ENCODE results near the gene SERINC2.
"Not testable (repeated sequence)": the region's sequence is repeated elsewhere in the genome, so short reads cannot be mapped to it uniquely, and the experiment has no call there.

SERINC2 gene

DNA sequence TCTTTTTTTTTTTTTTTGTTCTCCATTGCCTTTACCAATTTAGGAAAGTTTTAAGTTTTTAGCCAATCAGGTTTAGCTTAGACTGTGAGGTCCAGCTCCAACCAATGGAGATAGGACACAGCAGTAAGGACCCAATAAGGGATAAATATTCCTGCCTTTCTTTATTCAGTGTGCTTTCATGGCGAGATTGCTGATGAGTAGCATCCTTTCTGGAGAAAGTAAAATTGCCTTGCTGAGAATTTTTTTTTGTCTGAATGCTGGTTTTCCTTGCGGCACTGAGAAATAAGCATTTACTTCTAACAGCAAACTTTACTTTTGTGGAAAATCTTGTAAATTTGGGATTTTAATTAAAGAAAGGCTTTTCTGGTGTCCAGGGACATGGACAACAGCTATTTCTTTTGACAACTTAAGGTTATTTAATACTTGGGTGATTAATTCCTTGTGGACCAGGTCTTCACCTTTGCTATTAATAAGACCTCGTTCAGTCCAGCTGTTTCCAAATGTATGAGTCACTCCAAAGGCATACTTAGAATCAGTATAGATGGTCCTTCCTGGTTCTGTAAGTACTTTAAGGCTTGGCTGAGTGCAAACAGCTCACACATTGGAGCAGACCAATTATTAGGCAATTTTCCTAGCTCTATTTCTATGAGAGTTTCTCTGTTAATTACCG is 54.1 kb downstream of the SERINC2 start:
- POLR2A ChIA-PET: no interaction called here
- CTCF ChIA-PET: interaction anchor here (1.7 kb wide), 1 partner anchor 82 kb away, joined by 4 read pairs; no protein-coding TSS in a partner anchor
- TF ChIP-seq ZNF384 (IDR thresholded peaks at IDR 0.05): no peak
- no peak for TF ChIP-seq SUZ12 (IDR thresholded peaks at IDR 0.05)
- TF ChIP-seq TARDBP (IDR thresholded peaks at IDR 0.05): no peak
- no peak for TF ChIP-seq NFRKB (IDR thresholded peaks at IDR 0.05)
- TF ChIP-seq BHLHE40 (IDR thresholded peaks at IDR 0.05; ENCODE audit: borderline replicate concordance): no peak
- TF ChIP-seq L3MBTL2 (conservative IDR thresholded peaks at IDR 0.05): no peak
- TF ChIP-seq ELF4 (IDR thresholded peaks at IDR 0.05): no peak
- TF ChIP-seq, protein P1, sequence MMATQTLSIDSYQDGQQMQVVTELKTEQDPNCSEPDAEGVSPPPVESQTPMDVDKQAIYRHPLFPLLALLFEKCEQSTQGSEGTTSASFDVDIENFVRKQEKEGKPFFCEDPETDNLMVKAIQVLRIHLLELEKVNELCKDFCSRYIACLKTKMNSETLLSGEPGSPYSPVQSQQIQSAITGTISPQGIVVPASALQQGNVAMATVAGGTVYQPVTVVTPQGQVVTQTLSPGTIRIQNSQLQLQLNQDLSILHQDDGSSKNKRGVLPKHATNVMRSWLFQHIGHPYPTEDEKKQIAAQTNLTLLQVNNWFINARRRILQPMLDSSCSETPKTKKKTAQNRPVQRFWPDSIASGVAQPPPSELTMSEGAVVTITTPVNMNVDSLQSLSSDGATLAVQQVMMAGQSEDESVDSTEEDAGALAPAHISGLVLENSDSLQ (IDR thresholded peaks at IDR 0.05): no peak
- TF ChIP-seq FOXA1 (IDR thresholded peaks at IDR 0.05): no peak
- no peak for TF ChIP-seq LEF1 (IDR thresholded peaks at IDR 0.05; ENCODE audit: borderline replicate concordance)
- TF ChIP-seq HDGF (IDR thresholded peaks at IDR 0.05; ENCODE audit: borderline replicate concordance): no peak
- no peak for TF ChIP-seq SP1 (IDR thresholded peaks at IDR 0.05)
- TF ChIP-seq FOXK2 (IDR thresholded peaks at IDR 0.05): no peak
- no peak for TF ChIP-seq CTBP1 (IDR thresholded peaks at IDR 0.05; ENCODE audit: borderline replicate concordance)
- TF ChIP-seq FOXM1 (IDR thresholded peaks at IDR 0.05; ENCODE audit: borderline replicate concordance): no peak
- no peak for DNase-seq (ENCODE audit: extremely low spot score)

DNA sequence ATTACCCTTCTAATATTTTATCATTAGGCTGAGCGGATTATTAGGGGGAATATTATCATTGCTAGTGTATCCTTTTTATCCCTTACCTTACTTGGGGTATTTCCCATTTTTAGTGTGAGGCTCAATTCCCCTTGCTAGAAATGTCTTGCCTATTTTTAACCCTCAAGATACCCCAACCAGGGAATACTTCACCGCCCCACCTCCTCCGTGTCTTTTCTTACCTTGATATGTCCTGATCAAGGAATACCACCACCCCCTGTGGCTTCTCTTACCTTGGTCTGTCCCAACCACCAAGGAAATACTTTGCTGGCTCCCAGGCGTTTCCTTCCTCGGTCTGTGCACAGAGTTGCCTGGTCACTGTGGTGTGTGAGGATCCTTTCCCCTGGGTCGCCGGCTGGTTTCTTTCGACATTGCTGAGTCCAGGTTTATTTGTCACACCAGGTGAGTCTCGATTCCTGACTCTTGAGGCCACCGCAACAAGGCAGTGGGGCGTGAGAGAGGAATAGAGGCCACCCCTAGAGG is 57.8 kb downstream of the SERINC2 start:
- TF ChIP-seq L3MBTL2 (conservative IDR thresholded peaks at IDR 0.05) (no peak), SUZ12 (IDR thresholded peaks at IDR 0.05) (no peak), CTBP1 (IDR thresholded peaks at IDR 0.05; ENCODE audit: borderline replicate concordance) (no peak), FOXM1 (IDR thresholded peaks at IDR 0.05; ENCODE audit: borderline replicate concordance) (no peak), BHLHE40 (IDR thresholded peaks at IDR 0.05; ENCODE audit: borderline replicate concordance) (no peak), HDGF (IDR thresholded peaks at IDR 0.05; ENCODE audit: borderline replicate concordance) (no peak), NFRKB (IDR thresholded peaks at IDR 0.05) (no peak), FOXA1 (IDR thresholded peaks at IDR 0.05) (no peak), ZNF384 (IDR thresholded peaks at IDR 0.05) (no peak), ARNT (IDR thresholded peaks at IDR 0.05) (no peak), FOXK2 (IDR thresholded peaks at IDR 0.05) (no peak), ELF4 (IDR thresholded peaks at IDR 0.05) (no peak), SP1 (IDR thresholded peaks at IDR 0.05) (no peak), TARDBP (IDR thresholded peaks at IDR 0.05) (no peak), LEF1 (IDR thresholded peaks at IDR 0.05; ENCODE audit: borderline replicate concordance) (no peak)
- TF ChIP-seq, protein P1 (IDR thresholded peaks at IDR 0.05): no peak
- CTCF ChIA-PET: no interaction called here
- POLR2A ChIA-PET: no interaction called here
- DNase-seq (ENCODE audit: extremely low spot score): no peak

DNA sequence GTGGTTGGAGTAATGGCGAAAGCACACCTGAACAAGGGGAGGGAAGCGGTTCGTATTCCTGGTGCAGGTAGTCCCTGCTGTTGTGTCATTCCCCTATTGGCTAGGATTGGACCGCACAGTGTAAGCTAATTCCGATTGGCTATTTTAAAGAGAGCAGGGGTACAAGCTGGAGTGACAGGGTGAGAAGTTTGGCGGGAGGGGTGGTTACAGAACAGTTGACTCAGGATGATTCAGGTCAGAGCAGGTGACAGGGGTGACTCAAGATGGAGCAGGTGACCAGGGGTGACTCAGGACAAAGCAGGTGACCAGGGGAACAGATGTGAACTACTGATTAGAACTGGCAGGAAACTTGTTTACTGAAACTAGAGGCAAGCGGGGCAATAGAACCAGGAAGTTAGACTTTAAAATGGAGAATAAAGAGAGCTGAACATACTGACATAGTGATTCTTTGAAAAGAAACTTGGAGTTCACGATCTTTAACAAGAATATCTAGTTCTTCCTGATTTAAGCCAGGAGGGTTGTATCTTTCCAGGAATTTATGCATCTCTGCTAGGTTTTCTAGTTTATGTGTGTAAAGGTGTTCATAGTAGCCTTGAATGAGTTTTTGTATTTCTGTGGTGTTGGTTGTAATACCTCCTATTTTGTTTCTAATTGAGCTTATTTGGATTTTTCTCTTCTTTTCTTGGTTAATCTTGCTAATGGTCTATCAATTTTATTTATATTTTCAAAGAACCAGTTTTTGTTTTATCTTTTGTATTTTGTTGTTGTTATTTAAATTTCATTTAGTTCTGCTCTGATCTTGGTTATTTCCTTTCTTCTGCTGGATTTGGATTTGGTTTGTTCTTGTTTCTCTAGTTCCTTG is 58.7 kb downstream of the SERINC2 start:
- DNase-seq (ENCODE audit: extremely low spot score); POLR2A ChIA-PET; CTCF ChIA-PET: not testable (repeated sequence)

DNA sequence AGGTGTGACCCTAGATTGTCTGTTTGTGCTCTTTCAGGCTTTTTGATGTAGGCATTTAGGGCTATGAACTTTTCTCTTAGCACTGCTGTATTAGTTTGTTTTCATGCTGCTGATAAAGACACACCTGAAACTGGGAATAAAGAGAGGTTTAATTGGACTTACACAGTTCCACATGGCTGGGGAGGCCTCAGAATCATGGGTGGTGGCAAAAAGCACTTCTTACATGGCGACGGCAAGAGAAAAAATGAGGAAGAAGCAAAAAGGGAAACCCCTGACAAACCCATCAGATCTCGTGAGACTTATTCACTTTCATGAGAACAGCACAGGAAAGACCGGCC is 59.3 kb downstream of the SERINC2 start:
- CTCF ChIA-PET; POLR2A ChIA-PET; DNase-seq (ENCODE audit: extremely low spot score): not testable (repeated sequence)

DNA sequence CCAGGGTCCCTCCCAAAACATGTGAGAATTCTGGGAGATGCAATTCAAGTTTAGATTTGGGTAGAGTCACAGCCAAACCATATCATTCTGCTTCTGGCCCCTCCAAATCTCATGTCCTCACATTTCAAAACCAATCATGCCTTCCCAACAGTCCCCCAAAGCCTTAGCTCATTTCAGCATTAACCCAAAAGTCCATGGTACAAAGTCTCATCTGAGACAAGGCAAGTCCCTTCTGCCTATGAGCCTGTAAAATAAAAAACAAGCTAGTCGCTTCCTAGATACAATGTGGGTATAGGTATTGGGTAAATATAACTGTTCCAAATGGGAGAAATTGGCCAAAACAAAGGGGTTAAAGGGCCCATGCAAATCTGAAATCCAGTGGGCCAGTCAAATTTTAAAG is 59.7 kb downstream of the SERINC2 start:
- POLR2A ChIA-PET; CTCF ChIA-PET; DNase-seq (ENCODE audit: extremely low spot score): not testable (repeated sequence)

DNA sequence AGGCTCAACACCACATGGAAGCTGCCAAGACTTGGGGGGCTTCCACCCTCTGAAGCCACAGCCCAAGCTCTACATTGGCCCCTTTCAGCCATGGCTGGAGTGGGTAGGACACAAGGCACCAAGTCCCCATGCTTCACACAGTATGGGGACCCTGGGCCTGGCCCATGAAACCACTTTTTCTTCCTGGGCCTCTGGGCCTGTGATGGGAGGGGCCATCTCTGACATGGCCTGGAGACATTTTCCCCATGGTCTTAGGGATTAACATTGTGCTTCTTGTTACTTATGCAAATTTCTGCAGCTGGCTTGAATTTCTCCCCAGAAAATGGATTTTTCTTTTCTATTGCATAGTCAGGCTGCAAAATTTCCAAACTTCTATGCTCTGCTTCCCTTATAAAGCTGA is 60.5 kb downstream of the SERINC2 start:
- CTCF ChIA-PET; POLR2A ChIA-PET; DNase-seq (ENCODE audit: extremely low spot score): not testable (repeated sequence)

DNA sequence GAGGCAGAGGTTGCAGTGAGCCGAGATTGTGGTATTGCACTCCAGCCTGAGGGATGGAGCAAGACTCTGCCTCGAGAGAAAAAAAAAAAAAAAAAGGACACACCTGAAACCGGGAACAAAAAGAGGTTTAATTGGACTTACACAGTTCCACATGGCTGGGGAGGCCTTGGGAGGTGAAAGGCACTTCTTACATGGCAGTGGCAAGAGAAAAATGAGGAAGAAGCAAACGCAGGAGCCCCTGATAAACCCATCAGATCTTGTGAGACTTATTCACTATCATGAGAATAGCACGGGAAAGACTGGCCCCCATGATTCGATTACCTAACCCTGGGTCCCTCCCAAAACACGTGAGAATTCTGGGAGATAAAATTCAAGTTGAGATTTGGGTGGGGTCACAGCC is 61.6 kb downstream of the SERINC2 start:
- POLR2A ChIA-PET; DNase-seq (ENCODE audit: extremely low spot score); CTCF ChIA-PET: not testable (repeated sequence)
